HG02623 (cell line): ENCODE results near the gene ZBTB7A.

ENCODE experiments used
- ATAC-seq: cut with Tn5 transposase; IDR thresholded peaks from one replicate; pipeline ENCODE4 v1.9.1; 2021; ENCODE audit warnings: moderate library complexity; ENCODE audit not compliant: unreplicated experiment

The ZBTB7A gene

GRCh38 chr19:4057931-4058692 lies 8.6 kb downstream of the ZBTB7A start:
- ATAC-seq = no peak

- no peak for ATAC-seq
Measured at GRCh38 chr19:4055209-4055552, 11.5 kb downstream of the ZBTB7A start.

DNA sequence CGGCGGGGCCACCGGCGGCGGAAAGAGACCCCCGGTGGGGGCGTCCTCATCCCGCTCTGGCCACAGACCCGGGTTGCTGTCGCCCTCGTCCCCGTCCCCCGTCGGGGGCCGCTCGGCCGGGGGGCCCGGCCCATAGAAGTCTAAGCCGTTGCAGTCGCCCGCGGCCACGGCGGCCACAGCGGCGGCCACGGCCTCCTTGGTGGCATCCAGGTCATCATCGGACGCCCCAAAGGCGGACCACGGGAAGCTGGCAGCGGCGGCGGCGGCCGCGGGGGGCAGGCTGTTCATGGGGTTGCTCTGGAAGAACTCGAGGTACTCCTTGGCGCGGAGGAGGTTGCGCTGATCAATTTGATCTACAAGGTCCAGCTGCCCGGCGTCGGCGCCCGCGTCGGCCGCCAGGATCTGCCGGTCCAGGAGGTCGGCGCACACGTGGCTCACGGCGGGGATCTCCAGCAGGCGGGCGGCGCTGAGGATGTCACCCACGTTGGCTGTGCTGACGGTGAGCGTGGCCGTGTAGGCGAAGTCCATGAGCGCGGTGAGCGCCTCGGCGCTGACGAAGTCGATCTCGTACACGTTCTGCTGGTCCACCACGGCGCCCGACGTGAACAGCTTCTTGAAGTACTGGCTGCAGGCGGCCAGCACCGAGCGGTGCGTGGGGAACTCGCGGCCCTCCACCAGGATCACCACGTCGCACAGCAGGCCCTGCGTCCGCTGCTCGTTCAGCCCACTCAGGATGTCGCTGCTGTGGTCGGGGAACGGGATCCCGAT lies 12.1 kb downstream of the ZBTB7A start:
- ATAC-seq = no peak

- no peak for ATAC-seq
Measured at GRCh38 chr19:4053423-4054324, 13.0 kb downstream of the ZBTB7A start.

GRCh38 chr19:4052993-4053422 lies 13.7 kb downstream of the ZBTB7A start:
- ATAC-seq = no peak

- ATAC-seq = no peak
Measured at GRCh38 chr19:4052114-4052992, 14.3 kb downstream of the ZBTB7A start.

- ATAC-seq = no peak
Measured at GRCh38 chr19:4051175-4052101, 15.3 kb downstream of the ZBTB7A start.

GRCh38 chr19:4049432-4049831 lies 17.3 kb downstream of the ZBTB7A start:
- ATAC-seq = no peak

DNA sequence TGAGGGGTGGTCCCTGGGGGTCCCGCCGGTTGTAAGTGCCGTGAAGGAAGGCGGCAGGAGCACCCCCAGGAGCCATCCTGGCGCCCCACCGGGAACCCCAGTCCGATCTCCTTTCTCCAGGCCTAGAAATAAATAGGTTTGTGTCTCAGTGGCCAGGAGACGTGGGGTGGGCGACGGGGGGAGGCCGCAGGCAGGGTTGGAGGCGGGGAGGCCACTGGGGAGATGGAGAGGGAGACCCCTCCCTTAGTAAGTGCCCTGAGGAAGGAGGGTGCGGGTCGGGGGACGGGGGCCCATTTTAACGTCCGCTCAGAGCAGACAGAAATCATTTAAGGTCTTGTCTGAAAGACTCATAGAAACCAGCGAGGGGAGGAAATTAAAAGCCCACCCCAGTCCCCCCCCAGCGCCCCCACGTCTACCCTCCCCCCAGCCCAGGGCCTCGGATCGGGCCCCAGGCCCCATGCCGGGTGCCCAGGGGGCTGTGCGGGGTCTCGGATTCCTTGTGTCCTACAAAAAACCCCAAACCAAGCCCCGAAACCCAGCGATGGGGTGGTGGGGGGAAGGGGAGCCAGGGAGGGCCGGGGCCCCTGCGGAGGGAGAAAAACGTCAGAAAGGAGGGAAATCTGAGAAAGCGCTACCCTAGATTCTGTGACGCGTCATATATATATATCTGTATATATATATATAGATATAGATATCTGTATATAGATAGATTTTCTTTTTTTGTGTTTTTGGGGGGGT lies 19.6 kb downstream of the ZBTB7A start:
- ATAC-seq = no peak

- ATAC-seq = no peak
Measured at GRCh38 chr19:4046362-4046691, 20.4 kb downstream of the ZBTB7A start.

DNA sequence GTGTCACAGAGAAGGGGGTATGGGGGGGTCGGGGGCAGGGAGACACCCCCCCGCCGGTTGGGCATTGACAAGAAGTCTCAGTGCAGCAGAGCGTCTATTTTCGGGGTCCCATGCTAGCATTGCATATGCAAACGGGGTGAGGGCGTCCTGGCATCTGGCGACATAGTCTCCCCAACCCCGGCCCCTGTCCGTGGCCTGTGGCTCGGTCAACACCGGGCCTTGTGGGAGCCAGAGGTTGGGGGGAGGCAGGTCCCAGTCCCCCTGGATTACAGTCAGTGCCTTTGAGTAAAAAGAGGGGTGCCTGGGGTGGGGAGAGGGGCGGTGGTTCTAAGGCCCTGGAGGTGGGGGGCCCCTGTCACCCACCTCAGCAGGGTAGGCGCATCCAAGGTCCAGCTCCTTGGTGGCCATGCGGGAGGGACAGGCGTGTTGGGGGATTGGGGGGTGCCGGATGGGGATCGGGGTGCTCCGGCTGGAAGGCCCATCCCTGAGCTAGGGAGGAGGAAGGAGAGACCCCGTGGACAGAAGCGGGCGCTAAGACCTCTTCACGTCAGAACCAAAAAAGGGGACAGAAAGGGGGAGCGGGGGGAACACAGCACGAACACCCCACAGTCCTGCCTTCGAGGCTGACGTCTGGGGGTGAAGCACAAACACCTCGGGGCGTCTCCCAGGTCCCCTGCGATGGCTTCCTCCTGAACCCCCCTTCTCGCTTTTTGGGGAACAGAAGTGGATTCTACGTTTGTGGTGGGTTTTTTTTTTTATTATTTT lies 20.9 kb downstream of the ZBTB7A start:
- no peak for ATAC-seq

- ATAC-seq = no peak
Measured at GRCh38 chr19:4044990-4045465, 21.7 kb downstream of the ZBTB7A start.

DNA sequence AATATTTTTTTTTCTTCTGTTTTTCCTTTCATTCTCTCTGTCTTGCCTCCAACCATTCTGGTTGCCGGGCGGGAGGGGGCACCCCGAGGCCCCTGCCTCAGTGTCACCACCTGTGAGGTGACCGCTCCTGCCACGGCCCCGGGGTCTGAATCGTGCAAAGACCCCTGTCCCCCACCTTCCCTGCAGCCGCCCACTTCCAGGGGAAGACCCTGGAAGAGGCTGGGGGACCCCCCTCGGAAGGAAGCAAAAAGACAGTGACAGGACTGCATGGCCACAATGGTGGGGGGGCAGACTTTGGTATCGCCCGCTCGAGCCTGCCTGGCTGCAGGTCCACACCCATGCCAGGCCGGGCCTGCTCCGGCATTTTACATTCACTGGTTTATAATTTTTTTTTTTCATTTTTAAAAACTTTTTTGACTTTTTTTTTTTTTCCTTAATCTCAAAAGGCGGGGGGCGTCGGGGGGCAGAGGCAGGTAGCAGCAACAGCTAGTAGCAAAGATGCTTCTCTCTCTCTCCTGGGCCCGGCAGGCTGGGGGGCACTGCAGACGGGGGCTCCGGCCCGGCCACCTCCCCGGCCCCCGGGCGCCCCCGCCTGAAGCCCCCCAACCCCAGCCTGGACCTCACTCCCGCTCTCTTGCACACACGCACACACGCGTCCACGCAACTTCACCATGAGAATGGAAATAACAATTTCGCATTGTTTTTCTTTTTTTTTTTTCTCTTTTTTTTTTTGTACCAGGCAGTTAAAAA lies 22.6 kb downstream of the ZBTB7A start:
- ATAC-seq = no peak

GRCh38 chr19:4043401-4043800 lies 23.3 kb downstream of the ZBTB7A start:
- ATAC-seq = no peak

DNA sequence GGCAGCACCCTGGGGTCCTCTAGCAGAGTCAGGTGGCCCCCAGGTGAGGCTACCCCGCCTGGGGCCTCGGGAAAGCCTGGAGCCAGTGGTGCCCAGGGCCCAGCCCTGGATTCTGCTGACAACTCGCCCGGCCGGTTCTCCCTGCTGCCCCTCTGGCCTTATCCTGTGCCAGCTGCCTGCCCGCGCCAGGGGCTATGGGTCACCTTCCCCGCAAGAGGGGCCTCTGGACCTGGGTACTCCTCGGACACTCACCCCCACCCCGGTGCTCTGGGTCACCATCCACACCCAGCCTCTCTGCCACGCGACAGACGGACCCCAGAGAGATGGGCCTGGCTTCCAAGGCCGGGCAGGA lies 24.0 kb downstream of the ZBTB7A start:
- ATAC-seq = no peak

DNA sequence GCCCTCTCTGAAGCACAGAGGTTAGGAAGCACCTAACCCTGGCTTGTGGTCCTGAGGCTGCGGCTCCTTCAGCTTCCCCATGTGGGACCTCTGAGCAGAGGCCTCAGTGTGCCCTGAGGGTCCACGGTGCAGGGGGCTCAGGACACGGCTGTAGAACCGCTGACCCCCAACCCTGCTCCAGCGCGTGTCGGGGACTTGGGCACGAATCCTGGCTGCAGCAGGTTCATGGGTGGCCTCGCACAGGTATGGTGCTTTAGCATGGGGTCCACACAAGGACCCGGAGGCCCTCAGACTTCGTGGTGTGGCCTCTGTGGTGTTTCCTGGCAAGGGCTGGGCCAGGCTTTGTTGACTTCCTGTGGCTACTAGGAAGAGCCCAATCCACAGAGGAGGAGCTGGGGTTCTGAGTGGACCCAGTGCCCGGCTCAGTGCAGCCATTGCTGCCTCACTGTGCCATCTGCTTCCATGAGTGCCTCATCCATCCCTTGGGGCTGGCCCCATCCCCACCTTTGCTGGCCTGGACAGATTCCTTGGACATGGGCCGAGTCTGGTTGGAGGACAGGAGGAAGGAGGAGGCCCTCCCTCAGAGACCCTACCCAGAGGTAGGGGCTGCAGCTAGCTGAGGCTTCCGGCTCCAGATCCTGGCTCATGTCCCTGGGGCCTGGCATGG lies 24.5 kb downstream of the ZBTB7A start:
- ATAC-seq = no peak
